ENCODE data around the gene LGALS14. TPM values are rescaled to one million over a fixed set of nuclear protein-coding genes. Genes with fewer than 3 reads are reported as not detected.
"Not testable (repeated sequence)": the region's sequence is repeated elsewhere in the genome, so short reads cannot be mapped to it uniquely, and the experiment has no call there.

The LGALS14 gene
- total RNA-seq, 1 donor from 2014 or later = 0.92 TPM

GRCh38 chr19:39684267-39684666 lies 20.0 kb upstream of the LGALS14 start:
- peaks cover 4% of the 10 kb centered on the region for H3K4me1 Mint-ChIP-seq
- H3K27me3 Mint-ChIP-seq (ENCODE audit: low read depth) = peaks cover 14% of the 10 kb centered on the region
- no peaks in the 10 kb centered on the region for H3K9me3 Mint-ChIP-seq
- no peak overlapping the region for H3K27ac Mint-ChIP-seq
- DNase-seq (ENCODE audit: low spot score in 2 of 2, unreplicated experiment in 2 of 2) = no peak
- H3K4me3 Mint-ChIP-seq = no peak overlapping the region
- no peaks in the 10 kb centered on the region for H3K36me3 Mint-ChIP-seq
- TF ChIP-seq CTCF (IDR thresholded peaks at IDR 0.05; ENCODE audit: unreplicated experiment) = no peak

- peaks cover 4% of the 10 kb centered on the region for H3K4me1 Mint-ChIP-seq
- H3K9me3 Mint-ChIP-seq = peaks cover 6% of the 10 kb centered on the region
- H3K27me3 Mint-ChIP-seq (ENCODE audit: low read depth) = peaks cover 14% of the 10 kb centered on the region
- no peaks in the 10 kb centered on the region for H3K36me3 Mint-ChIP-seq
- no peak overlapping the region for H3K4me3 Mint-ChIP-seq
- no peak for DNase-seq (ENCODE audit: low spot score in 2 of 2, unreplicated experiment in 2 of 2)
- no peak overlapping the region for H3K27ac Mint-ChIP-seq
- TF ChIP-seq CTCF (IDR thresholded peaks at IDR 0.05; ENCODE audit: unreplicated experiment) = no peak
Observed at GRCh38 chr19:39686739-39687138, 17.5 kb upstream of the LGALS14 start.

GRCh38 chr19:39688637-39689036 lies 15.6 kb upstream of the LGALS14 start:
- not testable (repeated sequence) for H3K4me3 Mint-ChIP-seq; DNase-seq (ENCODE audit: low spot score in 2 of 2, unreplicated experiment in 2 of 2); H3K9me3 Mint-ChIP-seq; H3K27ac Mint-ChIP-seq; H3K36me3 Mint-ChIP-seq
- H3K27me3 Mint-ChIP-seq (ENCODE audit: low read depth) = peaks cover 18% of the 10 kb centered on the region
- peaks cover 12% of the 10 kb centered on the region for H3K4me1 Mint-ChIP-seq

GRCh38 chr19:39692166-39692565 lies 12.1 kb upstream of the LGALS14 start:
- no peak for DNase-seq (ENCODE audit: low spot score in 2 of 2, unreplicated experiment in 2 of 2)

GRCh38 chr19:39692822-39693221 lies 11.5 kb upstream of the LGALS14 start:
- H3K4me3 Mint-ChIP-seq = no peak overlapping the region
- H3K27ac Mint-ChIP-seq = no peak overlapping the region
- no peak for TF ChIP-seq CTCF (IDR thresholded peaks at IDR 0.05; ENCODE audit: unreplicated experiment)
- H3K27me3 Mint-ChIP-seq (ENCODE audit: low read depth) = peaks cover 31% of the 10 kb centered on the region
- DNase-seq (ENCODE audit: low spot score in 2 of 2, unreplicated experiment in 2 of 2) = no peak
- no peaks in the 10 kb centered on the region for H3K36me3 Mint-ChIP-seq
- H3K9me3 Mint-ChIP-seq = peaks cover 6% of the 10 kb centered on the region
- H3K4me1 Mint-ChIP-seq = peaks cover 8% of the 10 kb centered on the region

More at GRCh38 chr19:39692166-39692565, 12.1 kb upstream of the LGALS14 start:
- no peak for TF ChIP-seq CTCF (IDR thresholded peaks at IDR 0.05; ENCODE audit: unreplicated experiment)
- H3K27ac Mint-ChIP-seq = no peak overlapping the region
- peaks cover 8% of the 10 kb centered on the region for H3K4me1 Mint-ChIP-seq
- H3K36me3 Mint-ChIP-seq = no peaks in the 10 kb centered on the region
- H3K27me3 Mint-ChIP-seq (ENCODE audit: low read depth) = peaks cover 26% of the 10 kb centered on the region
- H3K4me3 Mint-ChIP-seq = no peak overlapping the region
- peaks cover 6% of the 10 kb centered on the region for H3K9me3 Mint-ChIP-seq

- Mint-ChIP-seq H3K4me3 (no peak overlapping the region), H3K36me3 (no peaks in the 10 kb centered on the region), H3K4me1 (peaks cover 8% of the 10 kb centered on the region), H3K9me3 (no peaks in the 10 kb centered on the region), H3K27ac (no peak overlapping the region), H3K27me3 (ENCODE audit: low read depth) (peaks cover 42% of the 10 kb centered on the region)
- DNase-seq (ENCODE audit: low spot score in 2 of 2, unreplicated experiment in 2 of 2) = no peak
- no peak for TF ChIP-seq CTCF (IDR thresholded peaks at IDR 0.05; ENCODE audit: unreplicated experiment)
Observed at GRCh38 chr19:39695759-39696158, 8.5 kb upstream of the LGALS14 start.

All from mesothelial cell of epicardium (in vitro differentiated cells).